Stimulated activated naive CD8-positive, alpha-beta T cell treated with anti-CD3 and anti-CD28 coated beads, Interleukin-15, amount 100 ng/mL, for 72 hours (primary cell): ENCODE results near the gene KDM4B.

Experiments used
- ATAC-seq: fragments of 150-1000 bp; cut with Tn5 transposase; 2 replicates; pipeline ENCODE4 v1.10.0; 2021; ENCODE audit warnings: mild to moderate bottlenecking, moderate library complexity
- DNase-seq, 2 donors: peaks; one replicate each; pipeline ENCODE4 v3.0.0; 2021 to 2022
- H3K27ac Mint-ChIP-seq, 2 donors: one replicate each; pipeline ENCODE4 v1.8.0; 2022; ENCODE audit warnings: mild to moderate bottlenecking in 2 of 2, mixed read lengths in 2 of 2, moderate library complexity in 2 of 2
- H3K27me3 Mint-ChIP-seq: one replicate; pipeline ENCODE4 v1.8.0; 2022; ENCODE audit warnings: mixed read lengths
- H3K4me1 Mint-ChIP-seq: one replicate; pipeline ENCODE4 v1.8.0; 2022; ENCODE audit warnings: mild to moderate bottlenecking, mixed read lengths
- H3K4me3 Mint-ChIP-seq, 2 donors: one replicate each; pipeline ENCODE4 v1.8.0; 2022; ENCODE audit warnings: mild to moderate bottlenecking in 2 of 2, mixed read lengths in 2 of 2, moderate library complexity in 1 of 2
- H3K9me3 Mint-ChIP-seq, 2 donors: one replicate each; pipeline ENCODE4 v1.8.0; 2022; ENCODE audit warnings: mixed read lengths in 2 of 2

Gene KDM4B

DNA sequence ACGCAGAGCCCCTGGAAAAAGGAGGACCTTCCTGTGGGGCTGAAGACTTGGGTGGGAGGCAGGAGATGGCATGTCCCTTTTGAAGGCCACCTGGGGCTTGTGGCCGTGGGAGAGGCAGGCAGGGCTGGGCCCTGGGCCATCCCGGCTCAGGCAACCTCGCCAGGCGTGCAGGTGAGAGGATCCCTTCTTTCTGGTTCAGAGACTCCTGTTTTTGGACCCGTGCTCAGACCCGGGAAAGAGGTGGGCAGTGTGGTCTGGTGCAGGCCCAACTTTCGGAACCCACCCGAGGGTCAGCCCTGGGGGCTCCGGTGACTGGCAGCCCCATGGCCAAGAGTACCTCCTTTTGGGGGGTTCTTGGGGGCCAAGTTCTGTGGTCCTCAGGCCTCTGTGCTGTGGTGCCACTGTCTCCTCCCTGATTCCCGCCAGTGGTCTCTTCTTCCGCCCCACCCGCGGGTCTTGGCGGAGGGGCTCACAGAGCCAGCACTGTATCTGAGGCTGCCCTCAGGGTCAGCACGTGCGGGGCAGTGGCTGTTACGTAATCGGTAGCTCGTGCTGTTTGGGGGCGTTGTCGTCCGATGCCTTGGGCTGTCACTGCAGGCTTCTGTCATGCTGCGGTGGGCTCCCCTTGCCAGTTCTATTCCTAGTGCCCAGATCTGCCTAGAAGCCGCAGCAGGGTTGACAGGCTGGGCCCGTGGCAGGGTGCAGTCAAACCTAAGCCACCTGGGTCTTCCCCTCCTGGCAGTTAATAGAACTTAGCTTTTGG lies 42.7 kb downstream of the KDM4B start:
- H3K9me3 Mint-ChIP-seq, result peaks cover 5 to 12% of the 10 kb centered on the region in 2 donors
- H3K4me1 Mint-ChIP-seq, result peaks cover 10% of the 10 kb centered on the region
- no peaks in the 10 kb centered on the region for H3K27me3 Mint-ChIP-seq
- ATAC-seq, result no peak
- no peak overlapping the region for H3K27ac Mint-ChIP-seq
- DNase-seq, result no peak
- no peak overlapping the region for H3K4me3 Mint-ChIP-seq

DNA sequence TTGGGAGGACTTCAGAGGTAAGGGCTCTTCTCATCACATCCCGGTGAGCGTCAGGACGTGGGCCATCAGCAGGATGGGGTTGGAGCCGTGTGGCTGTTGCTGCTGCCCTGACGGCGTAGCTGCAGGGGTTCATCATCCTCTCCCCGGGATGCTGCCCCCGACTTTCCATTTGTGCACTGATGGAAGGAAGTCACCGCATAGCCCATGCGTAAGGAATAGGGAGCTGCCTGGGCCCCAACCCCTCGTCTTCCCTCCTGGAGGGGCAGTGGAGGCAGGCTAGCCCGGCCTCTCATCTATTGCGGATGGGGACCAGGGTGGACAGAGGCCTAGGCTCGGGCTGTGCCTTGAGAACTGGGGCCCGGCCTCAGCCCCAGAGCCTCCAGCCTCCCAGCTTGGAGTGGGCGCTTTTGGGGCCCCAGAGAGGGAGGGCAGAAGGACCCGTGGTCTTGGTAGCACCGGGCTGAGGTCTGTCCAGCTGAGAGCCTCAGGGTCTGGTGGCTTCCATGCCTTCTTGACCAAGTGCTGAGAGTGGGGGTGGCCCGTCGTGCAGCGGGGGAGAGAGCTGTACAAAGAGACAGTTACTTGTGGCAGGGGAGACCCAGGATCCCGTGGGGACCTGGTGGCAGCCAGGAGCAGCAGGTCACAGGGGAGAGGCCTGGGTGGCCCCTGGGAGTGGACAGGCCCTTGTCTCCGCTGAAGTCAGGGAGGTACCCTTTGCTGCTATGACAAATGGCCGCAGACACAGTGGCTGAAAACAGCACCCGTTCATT lies 44.0 kb downstream of the KDM4B start:
- peak overlapping the region in 1 of 2 donors; percentile 90 for H3K27ac Mint-ChIP-seq
- H3K4me3 Mint-ChIP-seq, result no peak overlapping the region
- DNase-seq, result no peak
- H3K27me3 Mint-ChIP-seq, result no peaks in the 10 kb centered on the region
- peaks cover 4% of the 10 kb centered on the region for H3K4me1 Mint-ChIP-seq
- peaks cover 0 to under 1% of the 10 kb centered on the region in 2 donors for H3K9me3 Mint-ChIP-seq
- no peak for ATAC-seq

DNA sequence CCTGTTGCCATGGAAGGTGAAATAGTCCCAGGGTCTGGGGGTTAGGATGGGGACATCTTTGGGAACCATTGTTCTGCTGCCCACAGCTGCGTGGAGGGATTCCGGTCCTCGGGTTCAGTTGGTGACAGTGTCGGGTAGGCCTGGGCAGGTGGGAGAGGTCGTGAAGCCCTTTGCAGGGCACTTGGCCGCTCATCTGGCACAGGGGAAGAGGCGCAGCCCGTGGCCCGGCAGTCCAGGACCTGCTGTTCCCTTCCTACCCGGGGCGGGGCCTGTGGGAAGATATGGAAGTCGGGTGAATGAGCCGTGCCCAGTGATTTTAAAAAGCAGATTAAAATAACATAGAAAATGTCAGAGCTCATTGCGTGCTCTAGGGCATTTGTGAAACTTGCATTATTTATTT lies 44.8 kb downstream of the KDM4B start:
- peaks cover 4% of the 10 kb centered on the region for H3K4me1 Mint-ChIP-seq
- H3K4me3 Mint-ChIP-seq, result no peak overlapping the region
- H3K27ac Mint-ChIP-seq, result no peak overlapping the region
- no peaks in the 10 kb centered on the region for H3K27me3 Mint-ChIP-seq
- ATAC-seq, result no peak
- DNase-seq, result no peak
- no peaks in the 10 kb centered on the region for H3K9me3 Mint-ChIP-seq

DNA sequence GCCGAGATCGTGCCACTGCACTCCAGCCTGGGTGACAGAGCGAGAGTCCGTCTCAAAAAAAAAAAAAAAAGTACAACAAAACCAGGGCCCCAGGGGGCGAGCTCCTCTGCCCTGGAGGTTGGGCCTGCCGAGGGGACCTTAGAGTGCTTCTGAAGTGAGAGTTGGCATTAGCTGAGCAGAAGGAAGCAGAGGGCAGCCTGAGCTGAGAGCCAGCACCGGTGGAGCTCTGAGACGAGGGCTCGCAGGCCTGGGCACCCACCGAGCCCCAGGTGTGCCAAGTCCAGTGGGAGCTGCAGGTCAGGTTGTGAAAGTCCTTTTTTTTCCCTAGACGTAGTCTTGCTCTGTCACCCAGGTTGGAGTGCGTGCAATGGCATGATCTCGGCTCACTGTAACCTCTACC lies 46.0 kb downstream of the KDM4B start:
- Mint-ChIP-seq H3K27me3 (no peaks in the 10 kb centered on the region), H3K9me3 (no peaks in the 10 kb centered on the region), H3K4me1 (peaks cover 4% of the 10 kb centered on the region), H3K4me3 (no peak overlapping the region), H3K27ac (no peak overlapping the region)
- ATAC-seq, result no peak
- no peak for DNase-seq

DNA sequence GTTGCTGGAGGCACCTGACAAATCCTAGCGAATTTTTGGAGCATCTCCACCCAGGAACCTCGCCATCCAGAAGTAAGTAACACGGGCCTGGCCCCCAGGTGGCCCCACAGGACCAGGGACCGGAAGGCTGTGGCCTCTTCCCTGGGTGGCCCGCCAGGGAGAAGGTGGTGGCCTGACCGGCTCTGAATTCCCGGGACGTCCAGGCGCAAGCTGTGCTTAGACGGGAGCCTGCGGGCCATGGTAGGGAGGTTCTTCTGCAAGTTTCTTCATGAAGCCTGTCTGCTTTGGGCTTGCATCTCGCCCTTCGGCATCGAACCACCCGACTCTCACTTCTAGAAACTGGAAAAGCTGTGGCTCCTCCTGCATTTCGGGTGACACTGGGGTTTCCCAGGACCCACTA lies 47.4 kb downstream of the KDM4B start:
- DNase-seq (no peak), ATAC-seq (no peak)
- Mint-ChIP-seq H3K27ac (no peak overlapping the region), H3K4me3 (no peak overlapping the region), H3K27me3 (no peaks in the 10 kb centered on the region), H3K9me3 (no peaks in the 10 kb centered on the region), H3K4me1 (peaks cover under 1% of the 10 kb centered on the region)

DNA sequence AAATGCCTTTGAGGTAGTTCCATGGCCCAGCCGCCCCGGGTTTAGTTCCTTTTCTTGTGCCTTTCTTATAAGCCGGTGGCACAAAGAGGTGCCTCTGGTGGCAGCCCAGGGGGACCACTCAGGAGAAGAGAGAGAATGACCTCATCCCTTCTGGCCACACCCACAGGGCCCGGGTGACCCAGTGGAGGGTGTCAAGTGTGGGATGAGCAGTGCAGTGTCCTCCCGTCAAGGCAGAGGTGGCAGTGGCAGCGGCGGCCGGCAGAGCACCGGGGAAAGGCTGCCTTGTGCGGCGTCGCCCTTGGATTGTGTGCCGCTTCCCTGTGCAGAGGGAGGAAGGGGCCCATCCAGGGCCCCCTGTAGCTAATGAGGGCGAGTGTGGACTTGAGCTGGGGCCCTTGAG lies 47.9 kb downstream of the KDM4B start:
- H3K27me3 Mint-ChIP-seq, result no peaks in the 10 kb centered on the region
- H3K27ac Mint-ChIP-seq, result peak overlapping the region in 1 of 2 donors; percentile 90
- no peak overlapping the region for H3K4me3 Mint-ChIP-seq
- DNase-seq (no peak), ATAC-seq (no peak)
- H3K4me1 Mint-ChIP-seq, result no peaks in the 10 kb centered on the region
- H3K9me3 Mint-ChIP-seq, result no peaks in the 10 kb centered on the region

DNA sequence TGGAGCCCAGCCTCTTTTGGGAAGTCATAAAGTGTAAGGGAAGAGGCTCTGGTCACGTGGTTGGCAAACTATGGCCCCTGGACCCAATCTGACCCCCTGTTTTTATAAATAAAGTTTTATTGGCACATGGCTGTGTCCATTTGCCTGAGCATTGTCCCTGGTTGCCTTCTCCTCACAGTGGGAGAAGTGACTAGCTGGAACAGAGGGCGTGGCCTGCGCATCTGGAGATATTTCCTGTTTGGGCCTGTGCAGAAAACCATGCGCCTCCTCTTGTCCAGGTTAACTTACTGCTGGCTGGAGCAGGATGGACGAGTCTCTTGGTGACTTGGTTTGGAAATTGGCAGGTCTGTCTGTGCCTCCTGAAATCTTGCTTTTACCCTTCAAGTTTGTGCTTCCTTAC lies 48.3 kb downstream of the KDM4B start:
- Mint-ChIP-seq H3K27me3 (no peaks in the 10 kb centered on the region), H3K4me1 (no peaks in the 10 kb centered on the region), H3K27ac (no peak overlapping the region), H3K9me3 (no peaks in the 10 kb centered on the region), H3K4me3 (no peak overlapping the region)
- ATAC-seq, result no peak
- no peak for DNase-seq

DNA sequence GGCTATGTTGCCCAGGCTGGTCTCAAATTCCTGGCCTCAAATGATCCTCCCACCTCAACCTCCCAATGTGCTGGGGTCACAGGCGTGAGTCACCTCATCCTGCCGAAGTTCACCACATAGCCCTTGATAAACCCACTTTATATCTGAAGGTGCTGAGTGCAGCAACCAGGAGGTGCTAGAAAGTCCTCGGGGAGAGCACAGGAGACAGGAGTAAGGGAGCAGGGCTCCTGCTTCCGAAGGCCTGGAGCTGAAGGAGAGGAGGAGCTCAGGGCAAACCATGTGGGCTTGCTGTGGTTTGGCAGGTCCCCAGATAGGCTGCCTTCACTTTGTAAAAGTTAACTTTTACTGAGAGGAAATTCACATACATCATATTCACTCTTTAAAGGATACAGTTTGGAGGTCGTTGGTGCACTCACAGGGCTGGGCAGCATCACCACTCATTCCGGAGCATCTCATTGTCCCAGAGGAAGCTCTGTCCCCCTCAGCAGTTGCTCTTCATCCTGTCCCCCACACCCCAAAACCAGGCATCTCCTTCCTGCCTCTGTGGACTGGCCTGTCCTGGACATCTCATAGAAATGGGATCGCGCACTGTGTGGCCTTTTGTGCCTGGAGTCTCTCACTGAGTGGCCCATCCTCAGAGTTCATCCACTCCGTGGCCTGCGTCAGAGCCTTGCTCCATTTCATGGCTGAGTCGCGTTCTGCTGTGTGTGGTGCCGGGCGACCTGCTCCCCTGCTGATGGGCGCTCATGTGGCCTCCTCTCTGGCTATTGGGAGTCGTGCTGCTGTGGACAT lies 49.5 kb downstream of the KDM4B start:
- H3K27ac Mint-ChIP-seq, result no peak overlapping the region
- DNase-seq (no peak), ATAC-seq (no peak)
- H3K9me3 Mint-ChIP-seq, result no peaks in the 10 kb centered on the region
- H3K4me1 Mint-ChIP-seq, result no peaks in the 10 kb centered on the region
- H3K27me3 Mint-ChIP-seq, result no peaks in the 10 kb centered on the region
- no peak overlapping the region for H3K4me3 Mint-ChIP-seq

DNA sequence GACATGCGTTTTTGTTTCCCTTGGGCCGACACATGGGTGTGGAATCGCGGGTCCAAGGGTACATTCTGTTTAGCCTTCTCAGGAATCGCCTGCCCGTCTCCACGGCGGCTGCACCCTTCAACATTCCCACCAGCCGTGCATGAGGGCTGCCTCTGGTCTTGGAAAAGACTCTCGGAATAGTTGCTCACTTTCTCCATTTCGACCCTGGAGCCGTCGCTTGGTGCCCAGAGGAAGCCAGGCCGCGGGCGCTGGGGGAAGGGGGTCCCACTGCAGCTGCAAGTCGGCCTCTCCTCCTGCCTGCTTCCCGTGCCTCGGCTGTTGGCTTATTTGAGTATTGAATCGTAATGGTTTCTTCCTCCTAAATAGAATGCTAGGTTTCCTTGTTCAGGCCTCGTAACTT lies 51.5 kb downstream of the KDM4B start:
- ATAC-seq (no peak), DNase-seq (no peak)
- H3K4me1 Mint-ChIP-seq, result no peaks in the 10 kb centered on the region
- no peaks in the 10 kb centered on the region for H3K27me3 Mint-ChIP-seq
- no peak overlapping the region for H3K4me3 Mint-ChIP-seq
- H3K27ac Mint-ChIP-seq, result peak overlapping the region in 1 of 2 donors; percentile 19
- H3K9me3 Mint-ChIP-seq, result no peaks in the 10 kb centered on the region

DNA sequence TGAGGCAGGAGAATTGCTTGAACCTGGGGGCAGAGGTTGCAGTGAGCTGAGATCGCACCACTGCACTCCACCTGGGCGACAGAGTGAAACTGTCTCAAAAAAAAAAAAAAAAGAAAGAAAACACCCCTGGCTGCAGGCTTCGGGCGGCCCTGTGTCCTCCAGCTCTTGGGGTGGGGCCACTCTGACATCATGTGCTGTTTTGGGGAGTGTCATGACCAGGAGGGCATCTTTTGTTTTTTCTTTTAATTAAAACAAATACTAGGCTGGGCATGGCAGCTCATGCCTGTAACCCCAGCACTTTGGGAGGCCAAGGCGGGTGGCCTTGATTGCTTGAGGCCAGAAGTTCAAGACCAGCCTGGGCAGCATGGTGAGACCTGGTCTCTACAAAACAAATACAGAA lies 52.1 kb downstream of the KDM4B start:
- H3K4me1 Mint-ChIP-seq, result no peaks in the 10 kb centered on the region
- peak overlapping the region in 1 of 2 donors; percentile 19 for H3K27ac Mint-ChIP-seq
- no peaks in the 10 kb centered on the region for H3K9me3 Mint-ChIP-seq
- ATAC-seq (no peak), DNase-seq (no peak)
- H3K27me3 Mint-ChIP-seq, result no peaks in the 10 kb centered on the region
- no peak overlapping the region for H3K4me3 Mint-ChIP-seq

DNA sequence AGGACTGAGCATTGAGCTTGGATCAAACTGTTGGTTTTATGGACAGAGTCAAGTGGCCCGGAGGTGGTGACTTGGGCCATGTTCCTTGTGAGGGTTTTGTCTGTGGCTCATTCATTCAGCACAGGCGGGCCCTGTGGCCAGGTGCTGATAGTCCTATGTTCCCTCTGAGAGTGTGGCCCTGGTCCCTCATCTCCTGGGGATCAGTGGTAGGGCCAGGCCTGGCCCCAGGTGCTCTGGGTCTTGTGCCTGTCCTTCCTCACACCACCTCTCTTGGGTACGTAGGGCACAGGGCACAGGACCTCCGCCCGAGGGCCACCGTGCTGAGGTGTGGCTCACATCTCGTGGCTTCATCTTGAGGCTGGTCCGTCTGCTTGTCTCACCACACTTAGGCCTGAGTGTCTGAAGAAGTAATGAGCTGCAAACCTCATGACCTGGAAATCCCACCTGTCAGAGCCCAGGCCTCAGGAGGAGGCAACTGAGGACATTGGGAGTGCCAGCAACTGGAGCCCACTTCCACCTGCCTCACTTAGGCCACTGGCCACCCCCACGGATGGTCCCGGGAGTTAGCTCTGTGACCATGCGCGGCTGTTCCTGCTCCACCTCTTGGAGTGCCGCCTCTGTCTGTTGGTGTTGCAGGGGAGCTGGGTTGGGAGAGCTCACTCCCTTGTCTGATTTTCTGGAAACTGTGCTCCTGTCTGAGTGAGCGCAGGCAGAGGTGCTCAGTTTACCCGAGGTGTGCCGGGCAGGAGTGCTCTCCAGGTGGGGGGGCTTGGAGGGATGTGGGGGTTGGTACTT lies 53.4 kb downstream of the KDM4B start:
- Mint-ChIP-seq H3K4me3 (no peak overlapping the region), H3K9me3 (no peaks in the 10 kb centered on the region), H3K27me3 (no peaks in the 10 kb centered on the region), H3K4me1 (peaks cover 4% of the 10 kb centered on the region), H3K27ac (peak overlapping the region in 1 of 2 donors; percentile 8)
- DNase-seq (no peak), ATAC-seq (no peak)

DNA sequence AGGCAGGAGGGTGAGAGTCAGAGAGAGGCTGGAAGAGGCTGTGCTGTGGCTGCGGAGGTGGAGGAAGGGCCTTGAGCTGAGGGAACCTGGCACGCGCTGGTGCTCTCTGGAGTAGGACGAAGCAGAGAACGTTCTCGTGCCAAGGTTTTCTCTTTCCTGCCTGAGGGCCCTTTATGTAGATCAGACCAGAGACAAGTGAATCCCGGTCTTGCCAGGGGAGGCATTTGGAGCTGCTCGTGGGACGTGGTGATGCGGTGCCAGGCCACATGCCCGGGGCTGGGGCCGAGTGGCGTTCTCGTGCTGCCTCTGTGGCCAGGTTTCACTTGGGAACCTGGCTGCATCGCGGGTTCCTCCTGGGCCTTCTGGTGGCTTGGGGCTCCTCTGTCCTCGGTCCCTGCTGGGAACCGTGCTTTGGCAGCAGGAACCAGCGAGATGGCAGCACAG lies 54.2 kb downstream of the KDM4B start:
- Mint-ChIP-seq H3K4me1 (peaks cover 4% of the 10 kb centered on the region), H3K27ac (peak overlapping the region in 1 of 2 donors; percentile 8), H3K4me3 (no peak overlapping the region), H3K27me3 (no peaks in the 10 kb centered on the region), H3K9me3 (no peaks in the 10 kb centered on the region)
- no peak for DNase-seq
- no peak for ATAC-seq

DNA sequence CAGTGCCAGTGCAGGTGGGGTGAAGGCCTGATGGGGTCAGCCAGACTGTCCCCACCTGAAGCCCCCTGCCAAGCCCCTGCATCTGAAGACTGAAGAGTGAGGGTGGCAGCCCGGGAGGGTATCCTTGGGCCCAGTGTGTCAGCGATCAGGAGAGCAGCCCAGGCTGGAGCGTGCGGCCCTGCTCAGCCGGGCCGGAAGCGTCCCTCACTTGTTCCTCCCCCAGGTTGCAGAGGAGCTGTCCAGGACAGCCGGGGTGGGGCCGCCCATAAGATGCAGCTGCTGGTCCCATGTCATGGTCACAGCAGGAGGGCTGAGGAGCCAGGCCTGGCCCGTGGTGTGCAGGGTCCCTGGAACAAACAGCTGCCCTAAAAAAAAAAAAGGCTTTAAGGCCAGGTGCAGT lies 55.4 kb downstream of the KDM4B start:
- H3K4me1 Mint-ChIP-seq, result peaks cover 10% of the 10 kb centered on the region
- no peak overlapping the region for H3K4me3 Mint-ChIP-seq
- peak overlapping the region; percentile 52 to 86 for H3K27ac Mint-ChIP-seq
- H3K9me3 Mint-ChIP-seq, result no peaks in the 10 kb centered on the region
- no peaks in the 10 kb centered on the region for H3K27me3 Mint-ChIP-seq
- no peak for ATAC-seq
- no peak for DNase-seq

DNA sequence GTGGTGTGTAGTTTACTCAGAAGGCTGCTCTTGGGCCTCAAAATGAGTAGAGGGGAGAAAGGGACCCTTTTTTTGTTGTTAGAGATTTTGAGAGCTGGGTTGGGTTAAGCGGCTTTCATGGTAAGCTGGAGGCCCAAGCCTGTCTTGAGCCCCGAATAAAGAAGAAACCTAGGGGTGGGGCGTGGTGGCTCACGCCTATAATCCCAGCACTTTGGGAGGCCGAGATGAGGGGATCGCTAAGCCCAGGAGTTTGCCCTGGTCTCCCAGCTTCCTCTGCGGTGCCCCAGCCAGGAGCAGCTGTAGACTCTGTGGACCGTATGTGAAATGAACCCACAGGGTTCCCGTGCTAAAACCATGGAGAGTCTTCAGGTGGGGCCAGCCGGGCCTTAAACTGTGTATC lies 56.1 kb downstream of the KDM4B start:
- Mint-ChIP-seq H3K27me3 (no peaks in the 10 kb centered on the region), H3K4me3 (no peak overlapping the region), H3K27ac (no peak overlapping the region), H3K9me3 (no peaks in the 10 kb centered on the region), H3K4me1 (peaks cover 10% of the 10 kb centered on the region)
- no peak for ATAC-seq
- no peak for DNase-seq

DNA sequence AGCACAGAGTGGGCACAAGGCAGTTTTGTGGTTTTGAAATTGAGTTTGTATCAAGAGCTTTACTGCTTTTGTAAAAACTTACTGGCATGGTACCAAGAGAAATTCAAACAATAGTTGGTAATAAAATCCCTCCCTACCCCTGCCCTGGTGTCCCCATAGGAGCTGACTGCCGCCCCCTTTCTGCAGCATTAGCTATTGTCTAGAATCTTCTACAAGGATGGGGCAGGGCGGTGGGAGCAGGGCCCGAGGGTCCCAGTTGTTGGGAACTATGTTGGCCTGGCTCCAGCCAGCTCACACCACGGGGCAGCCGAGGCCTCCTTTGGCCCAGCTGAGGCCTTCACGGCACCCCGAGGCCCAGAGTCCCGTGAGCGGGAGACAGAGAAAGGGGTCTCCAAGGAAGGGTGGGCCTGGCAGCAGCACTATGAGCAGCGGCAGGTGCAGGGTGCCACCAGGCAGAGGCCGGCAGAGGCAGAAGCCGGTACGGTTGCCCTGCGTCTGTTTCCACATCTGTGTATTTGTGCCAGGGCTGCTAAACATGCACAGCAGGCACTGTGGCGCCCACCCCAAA lies 57.9 kb downstream of the KDM4B start:
- Mint-ChIP-seq H3K4me1 (peaks cover 22% of the 10 kb centered on the region), H3K4me3 (no peak overlapping the region), H3K9me3 (no peaks in the 10 kb centered on the region), H3K27me3 (no peaks in the 10 kb centered on the region), H3K27ac (peak overlapping the region in 1 of 2 donors; percentile 83)
- no peak for ATAC-seq
- DNase-seq, result no peak
